SK-N-SH (cell line): ENCODE data around the gene PIP4K2C. TPM values are rescaled to one million over a fixed set of nuclear protein-coding genes. Genes with fewer than 3 reads are reported as not detected.

Experiments
- CTCF ChIA-PET: fragments of 300-600, 350-600 bp; formaldehyde crosslinking; extraction: SDS; loops from one replicate; lab custom pipeline; 2021; lab: Yijun Ruan, JAX
- POLR2A ChIA-PET: fragments of 350-600 bp; sonication (Branson Sonifier 250); formaldehyde crosslinking; extraction: SDS; loops from one replicate; lab custom pipeline; 2020; ENCODE audit warnings: antibody characterized with exemption, inconsistent platforms; lab: Yijun Ruan, JAX
- DNase-seq: peaks from one replicate; pipeline ENCODE4 v3.0.0; 2012
- H2AFZ ChIP-seq: fragments of 200-600 bp; sonication (generic); 2 replicates; pipeline ENCODE4 v1.8.1; 2016; ENCODE audit warnings: antibody characterized with exemption, mild to moderate bottlenecking, low read depth
- H3F3A ChIP-seq: fragments of 200-600 bp; sonication (generic); replicated peaks from 2 replicates; pipeline ENCODE3; 2016; ENCODE audit warnings: antibody characterized with exemption, mild to moderate bottlenecking; ENCODE audit not compliant: insufficient read depth
- H3K27ac ChIP-seq, 2 experiments: fragments of 200-500 bp in 1 of 2; fragments of 200-600 bp in 1 of 2; sonication (Bioruptor generic) in 1 of 2; sonication (generic), shearing (Covaris generic) in 1 of 2; 2 replicates each; pipeline versions ENCODE4 v1.5.1 to v1.6.1; 2014 to 2016; ENCODE audit warnings: low read depth in 2 of 2, inconsistent platforms in 1 of 2, low read length in 1 of 2, mild to moderate bottlenecking in 1 of 2, mixed read lengths in 1 of 2
- H3K27me3 ChIP-seq: fragments of 200-600 bp; sonication (generic), shearing (Covaris generic); 2 replicates; pipeline ENCODE4 v1.6.1; 2016; ENCODE audit warnings: mixed run types; ENCODE audit not compliant: insufficient read depth
- H3K36me3 ChIP-seq, 2 experiments: fragments of 200-500 bp in 1 of 2; fragments of 200-600 bp in 1 of 2; sonication (Bioruptor generic) in 1 of 2; sonication (generic) in 1 of 2; replicated peaks in 1 of 2; 2 replicates each; pipeline versions ENCODE3 to v1.5.1; 2014 to 2016; ENCODE audit warnings: low read length in 1 of 2, mild to moderate bottlenecking in 1 of 2; ENCODE audit not compliant: insufficient read depth in 2 of 2, control insufficient read depth in 1 of 2
- H3K4me1 ChIP-seq, 2 experiments: fragments of 200-500 bp in 1 of 2; fragments of 200-600 bp in 1 of 2; sonication (Bioruptor generic) in 1 of 2; sonication (generic), shearing (Covaris generic) in 1 of 2; 2 replicates each; pipeline versions ENCODE4 v1.5.1 to v1.6.1; 2014 to 2016; ENCODE audit warnings: low read depth in 1 of 2, low read length in 1 of 2, mixed run types in 1 of 2; ENCODE audit not compliant: insufficient read depth in 2 of 2, control insufficient read depth in 1 of 2
- H3K4me2 ChIP-seq: fragments of 200-600 bp; sonication (generic), shearing (Covaris generic); 2 replicates; pipeline ENCODE4 v1.6.1; 2017; ENCODE audit warnings: mixed run types
- H3K4me3 ChIP-seq, 2 experiments: fragments of 200-500 bp in 1 of 2; fragments of 200-600 bp in 1 of 2; sonication (Bioruptor generic) in 1 of 2; sonication (generic), shearing (Covaris generic) in 1 of 2; 2 replicates each; pipeline versions ENCODE4 v1.5.1 to v1.8.1; 2014 to 2016; ENCODE audit warnings: low read depth in 2 of 2, inconsistent platforms in 1 of 2, low read length in 1 of 2, mild to moderate bottlenecking in 1 of 2, mixed read lengths in 1 of 2, moderate library complexity in 1 of 2
- H3K79me2 ChIP-seq: fragments of 200-600 bp; sonication (generic); 2 replicates; pipeline ENCODE4 v1.8.1; 2017; ENCODE audit warnings: mild to moderate bottlenecking; ENCODE audit not compliant: insufficient read depth
- H3K9ac ChIP-seq: fragments of 200-600 bp; sonication (generic); 2 replicates; pipeline ENCODE4 v1.6.1; 2017; ENCODE audit warnings: mixed run types
- H3K9me2 ChIP-seq: fragments of 200-600 bp; sonication (generic); 2 replicates; pipeline ENCODE4 v1.6.1; 2017; ENCODE audit warnings: mixed run types
- H3K9me3 ChIP-seq: fragments of 200-600 bp; sonication (generic); 2 replicates; pipeline ENCODE4 v1.6.1; 2017; ENCODE audit warnings: mixed run types, mild to moderate bottlenecking, moderate library complexity
- H4K20me1 ChIP-seq: fragments of 200-600 bp; sonication (generic); 2 replicates; pipeline ENCODE4 v1.6.1; 2017; ENCODE audit warnings: mild to moderate bottlenecking, mixed run types; ENCODE audit not compliant: insufficient read depth
- CHD2 ChIP-seq: fragments of 150-350 bp; IDR thresholded peaks from 2 replicates; pipeline ENCODE4 v1.6.1; 2018; ENCODE audit warnings: low read length; ENCODE audit not compliant: partially characterized antibody
- ELF1 ChIP-seq: IDR thresholded peaks from 2 replicates; pipeline ENCODE4 v1.4.0; 2012
- EP300 ChIP-seq, 2 experiments: IDR thresholded peaks; 2 replicates each; pipeline versions ENCODE4 v1.4.0 to v1.6.1; 2012; ENCODE audit warnings: borderline replicate concordance in 1 of 2, low read depth in 1 of 2, low read length in 1 of 2
- EZH2phosphoT487 ChIP-seq: fragments of 200-600 bp; sonication (generic); IDR thresholded peaks from 2 replicates; pipeline ENCODE4 v1.6.1; 2017; ENCODE audit warnings: low read depth, mixed run types, mild to moderate bottlenecking, antibody characterized with exemption, moderate library complexity, borderline replicate concordance
- FOSL2 ChIP-seq: IDR thresholded peaks from 2 replicates; pipeline ENCODE4 v1.4.0; 2012; ENCODE audit warnings: low read depth, mild to moderate bottlenecking, moderate library complexity, borderline replicate concordance
- FOXJ3 ChIP-seq: sonication (generic); formaldehyde crosslinking; IDR thresholded peaks from 2 replicates; pipeline ENCODE4 v1.5.1; 2020; ENCODE audit warnings: mild to moderate bottlenecking, missing genetic modification reagents
- FOXM1 ChIP-seq: IDR thresholded peaks from 2 replicates; pipeline ENCODE4 v1.4.0; 2012; ENCODE audit warnings: low read depth, mild to moderate bottlenecking
- JUND ChIP-seq: IDR thresholded peaks from 2 replicates; pipeline ENCODE4 v1.4.0; 2012
- MEF2A ChIP-seq: IDR thresholded peaks from 2 replicates; pipeline ENCODE4 v1.4.0; 2012; ENCODE audit warnings: low read depth, borderline replicate concordance
- MXI1 ChIP-seq: IDR thresholded peaks from 2 replicates; pipeline ENCODE4 v1.6.1; 2012; ENCODE audit warnings: mild to moderate bottlenecking, low read depth, low read length, improper control_type of control experiment
- NRF1 ChIP-seq: IDR thresholded peaks from 2 replicates; pipeline ENCODE4 v1.6.1; 2012; ENCODE audit warnings: low read depth, mild to moderate bottlenecking, low read length
- POLR2AphosphoS5 ChIP-seq: IDR thresholded peaks from 2 replicates; pipeline ENCODE4 v1.6.1; 2012; ENCODE audit warnings: low read depth, low read length
- RAD21 ChIP-seq: IDR thresholded peaks from 2 replicates; pipeline ENCODE4 v1.6.1; 2012; ENCODE audit warnings: mild to moderate bottlenecking, low read length
- RCOR1 ChIP-seq: fragments of 150-350 bp; IDR thresholded peaks from 2 replicates; pipeline ENCODE4 v1.6.1; 2017; ENCODE audit warnings: antibody characterized with exemption, low read length
- RFX5 ChIP-seq: IDR thresholded peaks from 2 replicates; pipeline ENCODE4 v1.6.1; 2012; ENCODE audit warnings: mild to moderate bottlenecking, improper control_type of control experiment, low read length
- RXRA ChIP-seq: IDR thresholded peaks from 2 replicates; pipeline ENCODE4 v1.4.0; 2012; ENCODE audit warnings: low read depth, mild to moderate bottlenecking, borderline replicate concordance
- SIN3A ChIP-seq: IDR thresholded peaks from 2 replicates; pipeline ENCODE4 v1.6.1; 2012; ENCODE audit warnings: low read depth, mild to moderate bottlenecking, low read length, moderate library complexity, borderline replicate concordance
- SMC3 ChIP-seq: IDR thresholded peaks from 2 replicates; pipeline ENCODE4 v1.6.1; 2012; ENCODE audit warnings: low read depth, low read length, improper control_type of control experiment
- TAF1 ChIP-seq: IDR thresholded peaks from 2 replicates; pipeline ENCODE4 v1.6.1; 2012; ENCODE audit warnings: low read depth, mild to moderate bottlenecking, low read length, moderate library complexity, borderline replicate concordance
- TCF12 ChIP-seq: IDR thresholded peaks from 2 replicates; pipeline ENCODE4 v1.4.0; 2012
- TEAD4 ChIP-seq: IDR thresholded peaks from 2 replicates; pipeline ENCODE4 v1.4.0; 2012; ENCODE audit warnings: mild to moderate bottlenecking, borderline replicate concordance; ENCODE audit not compliant: insufficient read depth
- USF1 ChIP-seq: IDR thresholded peaks from 2 replicates; pipeline ENCODE4 v1.4.0; 2012; ENCODE audit warnings: low read depth, borderline replicate concordance
- YY1 ChIP-seq: IDR thresholded peaks from 2 replicates; pipeline ENCODE4 v1.4.0; 2012; ENCODE audit warnings: low read depth, mild to moderate bottlenecking
- whole genome bisulfite sequencing: methylation state at CpG from one replicate; pipeline ENCODE4 v1.1.6; 2017; ENCODE audit warnings: low lambda C conversion rate; 5-methylcytosine and 5-hydroxymethylcytosine counted together
- polyA plus RNA-seq, 3 experiments: library from polyadenylated mRNA; depleted of rRNA; stranded (reverse); fragments of >200 nt; gene quantifications; 2 replicates each; pipeline ENCODE4 v1.2.3, GENCODE V29; 2012
- TF ChIP-seq, protein P1 (sequence below): IDR thresholded peaks from 2 replicates; pipeline ENCODE4 v1.6.1; 2012; ENCODE audit warnings: mild to moderate bottlenecking, low read depth, low read length, moderate library complexity
- TF ChIP-seq, protein P2 (sequence below): IDR thresholded peaks from 2 replicates; pipeline ENCODE4; 2012
- TF ChIP-seq, protein P3 (sequence below): fragments of 150-350 bp; IDR thresholded peaks from 2 replicates; pipeline ENCODE4 v1.6.1; 2017; ENCODE audit warnings: antibody characterized with exemption, low read length, low read depth, borderline replicate concordance
- TF ChIP-seq, protein P4 (sequence below): IDR thresholded peaks from 2 replicates; pipeline ENCODE4 v1.4.0; 2012; ENCODE audit warnings: low read depth

PIP4K2C gene
- polyA plus RNA-seq, 1 of the 3 experiments (the other 2 are of a cell fraction), result 34.2 TPM

DNA sequence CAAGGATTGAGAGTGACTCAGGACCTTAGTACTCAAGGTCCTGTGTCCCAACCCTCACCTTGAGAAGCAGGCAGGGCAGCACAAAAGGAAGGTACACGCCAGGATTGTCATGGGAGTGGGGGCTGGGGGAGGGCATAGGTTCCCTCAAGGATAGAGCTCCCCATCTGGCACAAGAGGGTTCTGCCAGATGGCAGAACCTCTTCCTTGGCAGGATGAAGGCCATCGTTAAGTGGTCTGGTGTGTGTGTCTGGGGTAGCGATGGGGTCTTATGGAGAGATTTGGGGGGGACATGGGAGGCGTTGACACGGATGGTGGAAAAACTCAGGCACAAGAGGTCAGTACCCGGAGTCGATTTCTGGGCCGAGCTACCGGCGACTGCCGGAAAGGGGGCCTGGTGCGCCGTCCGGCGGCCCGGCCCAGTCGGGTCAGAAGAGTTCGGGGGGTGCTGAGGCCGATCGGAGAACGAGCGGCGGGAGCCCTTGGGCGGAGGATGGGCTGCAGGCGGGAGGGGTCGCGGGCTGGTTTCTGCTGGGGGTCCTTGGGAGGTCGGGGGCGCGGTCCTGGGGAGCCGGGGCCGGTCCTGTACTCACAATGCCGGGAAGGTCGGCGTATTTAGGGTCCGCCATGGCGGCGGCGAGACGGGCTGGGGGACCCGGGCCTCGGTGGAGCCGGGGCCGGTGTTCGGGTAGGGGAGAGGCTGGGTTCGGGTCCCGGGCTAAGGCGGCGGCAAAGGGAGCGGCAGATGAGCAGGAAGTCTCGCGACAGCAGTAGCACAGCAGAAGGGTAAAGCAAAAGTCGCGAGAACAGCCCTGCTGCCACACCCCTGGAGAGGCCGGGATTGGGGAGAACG lies 44.3 kb upstream of the PIP4K2C start, which contains the start of gene DCTN2:
Gene DCTN2, minus strand, starts transcription at position 755 of the 850 bp plus-strand sequence. Its CDS starts 129 bp downstream, at position 626.
- Histone ChIP-seq H3K79me2 (peaks cover 70% of the 10 kb centered on the region), H3K4me1 (peaks cover 16 to 23% of the 10 kb centered on the region in 2 experiments), H3K27ac (peak within 1 kb of the TSS; percentile 55 to 67; a peak in 3 of 4 replicates), H3K27me3 (no peaks in the 10 kb centered on the region), H3K9me2 (no peaks in the 10 kb centered on the region), H3K9me3 (no peaks in the 10 kb centered on the region), H4K20me1 (peaks cover 17% of the 10 kb centered on the region), H3F3A (peaks cover 22% of the 10 kb centered on the region), H3K4me2 (peak within 1 kb of the TSS; percentile 97), H3K9ac (peak within 1 kb of the TSS; percentile 95), H3K4me3 (peak within 1 kb of the TSS; percentile 84 to 86), H2AFZ (peak within 1 kb of the TSS; percentile 93), H3K36me3 (peaks cover 6 to 22% of the 10 kb centered on the region in 2 experiments)
- ChIA-PET POLR2A (interaction anchor here (0.5 to 2.6 kb wide), 6 partner anchors 9 to 1364 kb away, joined by 3 to 13 read pairs (median 4); partner anchors contain the start of genes ARHGEF25 and DDIT3), CTCF (interaction anchor here (1.0 to 2.3 kb wide), 7 partner anchors 11 to 309 kb away, joined by 3 to 10 read pairs (median 4); partner anchors contain the start of genes B4GALNT1 and DDIT3)
- peak; percentile 97 for DNase-seq
- 2% methylated on average over 39 of the region's 56 CpGs for WGBS
- TF ChIP-seq SMC3 (no peak), ELF1 (peak; percentile 34; the same call in 1 of the 2 replicates), EP300 (IDR thresholded peaks at IDR 0.05; ENCODE audit: borderline replicate concordance in 1 of 2, low read depth in 1 of 2, low read length in 1 of 2) (no peak), POLR2AphosphoS5 (peak; percentile 61; the same call in 1 of the 2 replicates), MEF2A (no peak), TEAD4 (no peak), TCF12 (no peak), YY1 (no peak), RAD21 (peak; percentile 24), FOXJ3 (CRISPR knock-in tag) (no peak), USF1 (no peak), FOSL2 (no peak), JUND (no peak), FOXM1 (no peak), NRF1 (no peak), EZH2phosphoT487 (no peak), CHD2 (peak; percentile 100), TAF1 (peak; percentile 37; the same call in 1 of the 2 replicates), RCOR1 (no peak), RFX5 (no peak), SIN3A (peak; percentile 93; the same call in 1 of the 2 replicates), MXI1 (0 out of 2 replicates have a peak, but pooled peaks have one; percentile 21), RXRA (no peak)
- TF ChIP-seq, protein P1, sequence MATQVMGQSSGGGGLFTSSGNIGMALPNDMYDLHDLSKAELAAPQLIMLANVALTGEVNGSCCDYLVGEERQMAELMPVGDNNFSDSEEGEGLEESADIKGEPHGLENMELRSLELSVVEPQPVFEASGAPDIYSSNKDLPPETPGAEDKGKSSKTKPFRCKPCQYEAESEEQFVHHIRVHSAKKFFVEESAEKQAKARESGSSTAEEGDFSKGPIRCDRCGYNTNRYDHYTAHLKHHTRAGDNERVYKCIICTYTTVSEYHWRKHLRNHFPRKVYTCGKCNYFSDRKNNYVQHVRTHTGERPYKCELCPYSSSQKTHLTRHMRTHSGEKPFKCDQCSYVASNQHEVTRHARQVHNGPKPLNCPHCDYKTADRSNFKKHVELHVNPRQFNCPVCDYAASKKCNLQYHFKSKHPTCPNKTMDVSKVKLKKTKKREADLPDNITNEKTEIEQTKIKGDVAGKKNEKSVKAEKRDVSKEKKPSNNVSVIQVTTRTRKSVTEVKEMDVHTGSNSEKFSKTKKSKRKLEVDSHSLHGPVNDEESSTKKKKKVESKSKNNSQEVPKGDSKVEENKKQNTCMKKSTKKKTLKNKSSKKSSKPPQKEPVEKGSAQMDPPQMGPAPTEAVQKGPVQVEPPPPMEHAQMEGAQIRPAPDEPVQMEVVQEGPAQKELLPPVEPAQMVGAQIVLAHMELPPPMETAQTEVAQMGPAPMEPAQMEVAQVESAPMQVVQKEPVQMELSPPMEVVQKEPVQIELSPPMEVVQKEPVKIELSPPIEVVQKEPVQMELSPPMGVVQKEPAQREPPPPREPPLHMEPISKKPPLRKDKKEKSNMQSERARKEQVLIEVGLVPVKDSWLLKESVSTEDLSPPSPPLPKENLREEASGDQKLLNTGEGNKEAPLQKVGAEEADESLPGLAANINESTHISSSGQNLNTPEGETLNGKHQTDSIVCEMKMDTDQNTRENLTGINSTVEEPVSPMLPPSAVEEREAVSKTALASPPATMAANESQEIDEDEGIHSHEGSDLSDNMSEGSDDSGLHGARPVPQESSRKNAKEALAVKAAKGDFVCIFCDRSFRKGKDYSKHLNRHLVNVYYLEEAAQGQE, result no peak; the same call in 1 of the 2 replicates
- TF ChIP-seq, protein P2, sequence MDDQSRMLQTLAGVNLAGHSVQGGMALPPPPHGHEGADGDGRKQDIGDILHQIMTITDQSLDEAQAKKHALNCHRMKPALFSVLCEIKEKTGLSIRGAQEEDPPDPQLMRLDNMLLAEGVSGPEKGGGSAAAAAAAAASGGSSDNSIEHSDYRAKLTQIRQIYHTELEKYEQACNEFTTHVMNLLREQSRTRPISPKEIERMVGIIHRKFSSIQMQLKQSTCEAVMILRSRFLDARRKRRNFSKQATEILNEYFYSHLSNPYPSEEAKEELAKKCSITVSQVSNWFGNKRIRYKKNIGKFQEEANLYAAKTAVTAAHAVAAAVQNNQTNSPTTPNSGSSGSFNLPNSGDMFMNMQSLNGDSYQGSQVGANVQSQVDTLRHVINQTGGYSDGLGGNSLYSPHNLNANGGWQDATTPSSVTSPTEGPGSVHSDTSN, result no peak
- TF ChIP-seq, protein P3, sequence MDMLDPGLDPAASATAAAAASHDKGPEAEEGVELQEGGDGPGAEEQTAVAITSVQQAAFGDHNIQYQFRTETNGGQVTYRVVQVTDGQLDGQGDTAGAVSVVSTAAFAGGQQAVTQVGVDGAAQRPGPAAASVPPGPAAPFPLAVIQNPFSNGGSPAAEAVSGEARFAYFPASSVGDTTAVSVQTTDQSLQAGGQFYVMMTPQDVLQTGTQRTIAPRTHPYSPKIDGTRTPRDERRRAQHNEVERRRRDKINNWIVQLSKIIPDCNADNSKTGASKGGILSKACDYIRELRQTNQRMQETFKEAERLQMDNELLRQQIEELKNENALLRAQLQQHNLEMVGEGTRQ, result no peak
- TF ChIP-seq, protein P4, sequence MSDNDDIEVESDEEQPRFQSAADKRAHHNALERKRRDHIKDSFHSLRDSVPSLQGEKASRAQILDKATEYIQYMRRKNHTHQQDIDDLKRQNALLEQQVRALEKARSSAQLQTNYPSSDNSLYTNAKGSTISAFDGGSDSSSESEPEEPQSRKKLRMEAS, result no peak
